ENCODE results near the gene H3-3A.
A peak's percentile ranks its signal among the peaks of the same experiment; 100 is the strongest.

The H3-3A gene

GRCh38 chr1:226062558-226063223, at the start of gene H3-3A:
Gene H3-3A (plus strand): TSS chr1:226062716. CDS start chr1:226064352, 1,636 bp downstream.
- peak within 1 kb of the TSS; percentile 81 for H3K4me3 ChIP-seq (ENCODE audit: low read depth, low read length)
- TF ChIP-seq CTCF (IDR thresholded peaks at IDR 0.05; ENCODE audit: insufficient read depth, low read depth, low read length, missing control alignments): no peak
- peak; percentile 98 for DNase-seq (ENCODE audit: low read depth)

GRCh38 chr1:226017070-226017469, 45.4 kb upstream of the H3-3A start:
- no peak for TF ChIP-seq CTCF (IDR thresholded peaks at IDR 0.05; ENCODE audit: insufficient read depth, low read depth, low read length, missing control alignments)
- H3K4me3 ChIP-seq (ENCODE audit: low read depth, low read length): no peak overlapping the region
- no peak for DNase-seq (ENCODE audit: low read depth)

DNA sequence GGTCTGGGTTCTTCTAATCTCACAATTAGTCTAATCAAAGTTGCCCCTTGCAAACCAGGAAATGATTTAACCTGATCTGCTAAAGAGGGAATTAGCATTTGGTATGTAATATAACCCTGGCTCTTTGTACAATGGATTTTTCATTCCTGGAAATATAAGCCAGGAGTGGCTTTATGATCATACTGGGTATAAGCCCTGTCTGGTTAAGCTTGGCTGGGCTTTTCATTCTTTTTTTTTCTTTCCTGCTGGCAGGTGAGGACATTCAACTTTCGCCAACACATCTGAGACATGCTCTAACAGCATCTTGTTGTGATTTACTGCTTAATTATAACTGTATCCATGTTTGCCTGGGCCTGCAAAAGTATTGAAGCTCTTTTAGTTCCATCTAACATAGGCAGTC, 42.9 kb upstream of the H3-3A start:
- TF ChIP-seq CTCF (IDR thresholded peaks at IDR 0.05; ENCODE audit: insufficient read depth, low read depth, low read length, missing control alignments): no peak
- H3K4me3 ChIP-seq (ENCODE audit: low read depth, low read length): no peak overlapping the region
- DNase-seq (ENCODE audit: low read depth): no peak

DNA sequence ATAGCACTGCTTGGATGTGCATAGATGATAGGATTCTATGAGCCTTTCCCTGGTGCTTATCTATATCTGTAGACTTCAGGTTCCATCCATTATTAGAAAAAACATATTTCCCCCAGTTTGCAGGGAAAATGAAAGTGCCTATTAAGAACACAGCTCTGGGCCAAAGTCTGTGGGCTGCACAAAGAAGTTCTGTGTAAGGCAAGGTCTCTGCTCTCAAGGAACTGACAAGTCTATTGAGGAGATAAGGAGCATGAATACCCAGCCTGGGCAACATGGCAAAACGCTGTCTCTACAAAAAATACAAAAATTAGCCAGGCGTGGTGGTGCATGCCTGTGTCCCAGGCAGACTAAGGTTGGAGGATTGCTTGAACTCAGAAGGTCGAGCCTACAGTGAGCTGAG, 41.1 kb upstream of the H3-3A start:
- TF ChIP-seq CTCF (IDR thresholded peaks at IDR 0.05; ENCODE audit: insufficient read depth, low read depth, low read length, missing control alignments): no peak
- no peak overlapping the region for H3K4me3 ChIP-seq (ENCODE audit: low read depth, low read length)
- no peak for DNase-seq (ENCODE audit: low read depth)

DNA sequence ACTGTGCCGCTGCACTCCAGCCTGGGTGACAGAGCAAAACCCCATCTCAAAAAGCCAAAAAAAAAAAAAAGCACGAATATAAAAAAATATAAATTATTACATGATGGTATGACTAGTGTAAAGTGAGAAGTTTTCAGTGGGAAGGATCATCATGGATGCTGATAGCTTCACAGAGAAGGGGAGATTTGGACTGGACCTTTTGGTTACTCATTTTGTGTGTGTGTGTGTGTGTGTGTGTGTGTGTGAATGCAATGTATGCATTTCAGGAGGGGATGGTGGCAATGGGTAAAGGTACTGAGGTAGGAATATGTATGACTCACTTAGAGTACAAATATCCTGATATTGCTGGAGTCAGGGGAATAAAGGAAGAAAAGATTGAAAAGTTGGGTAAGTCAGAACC, 40.7 kb upstream of the H3-3A start:
- TF ChIP-seq CTCF (IDR thresholded peaks at IDR 0.05; ENCODE audit: insufficient read depth, low read depth, low read length, missing control alignments): no peak
- no peak overlapping the region for H3K4me3 ChIP-seq (ENCODE audit: low read depth, low read length)
- no peak for DNase-seq (ENCODE audit: low read depth)

GRCh38 chr1:226023735-226024134, 38.8 kb upstream of the H3-3A start:
- TF ChIP-seq CTCF (IDR thresholded peaks at IDR 0.05; ENCODE audit: insufficient read depth, low read depth, low read length, missing control alignments): no peak
- DNase-seq (ENCODE audit: low read depth): no peak
- no peak overlapping the region for H3K4me3 ChIP-seq (ENCODE audit: low read depth, low read length)

- H3K4me3 ChIP-seq (ENCODE audit: low read depth, low read length): no peak overlapping the region
- no peak for DNase-seq (ENCODE audit: low read depth)
- TF ChIP-seq CTCF (IDR thresholded peaks at IDR 0.05; ENCODE audit: insufficient read depth, low read depth, low read length, missing control alignments): no peak
These were observed 35.7 kb upstream of the H3-3A start for GRCh38 chr1:226026833-226027232.
